ENCODE results near the gene C17orf67.

The C17orf67 gene

DNA sequence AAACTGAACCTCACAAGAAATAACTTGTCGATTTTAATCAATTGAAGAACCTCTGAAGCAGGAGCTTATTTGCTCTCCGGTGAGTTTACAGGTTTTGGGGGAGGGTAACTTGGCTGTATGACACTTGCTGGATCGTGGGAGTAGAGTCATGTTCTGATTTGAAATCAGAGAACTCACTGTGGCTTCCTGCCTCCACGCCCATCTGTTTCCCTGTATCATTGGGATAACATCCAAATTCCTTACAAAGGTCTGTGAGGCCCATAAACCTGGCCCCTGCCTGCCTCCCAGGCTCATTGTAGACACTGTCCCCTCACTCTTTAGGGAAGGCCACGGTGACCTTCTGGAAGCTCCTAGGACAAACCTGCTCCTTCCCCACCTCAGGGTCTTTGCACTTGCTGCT is 48.3 kb downstream of the C17orf67 start:
- peaks cover 12% of the 10 kb centered on the region for H3K4me1 Mint-ChIP-seq
- no peak overlapping the region for H3K27ac Mint-ChIP-seq
- H3K9me3 Mint-ChIP-seq, result no peaks in the 10 kb centered on the region
- H3K36me3 Mint-ChIP-seq (ENCODE audit: low read depth), result no peaks in the 10 kb centered on the region
- no peak overlapping the region for H3K4me3 Mint-ChIP-seq
- no peak for DNase-seq
- TF ChIP-seq, protein P1, sequence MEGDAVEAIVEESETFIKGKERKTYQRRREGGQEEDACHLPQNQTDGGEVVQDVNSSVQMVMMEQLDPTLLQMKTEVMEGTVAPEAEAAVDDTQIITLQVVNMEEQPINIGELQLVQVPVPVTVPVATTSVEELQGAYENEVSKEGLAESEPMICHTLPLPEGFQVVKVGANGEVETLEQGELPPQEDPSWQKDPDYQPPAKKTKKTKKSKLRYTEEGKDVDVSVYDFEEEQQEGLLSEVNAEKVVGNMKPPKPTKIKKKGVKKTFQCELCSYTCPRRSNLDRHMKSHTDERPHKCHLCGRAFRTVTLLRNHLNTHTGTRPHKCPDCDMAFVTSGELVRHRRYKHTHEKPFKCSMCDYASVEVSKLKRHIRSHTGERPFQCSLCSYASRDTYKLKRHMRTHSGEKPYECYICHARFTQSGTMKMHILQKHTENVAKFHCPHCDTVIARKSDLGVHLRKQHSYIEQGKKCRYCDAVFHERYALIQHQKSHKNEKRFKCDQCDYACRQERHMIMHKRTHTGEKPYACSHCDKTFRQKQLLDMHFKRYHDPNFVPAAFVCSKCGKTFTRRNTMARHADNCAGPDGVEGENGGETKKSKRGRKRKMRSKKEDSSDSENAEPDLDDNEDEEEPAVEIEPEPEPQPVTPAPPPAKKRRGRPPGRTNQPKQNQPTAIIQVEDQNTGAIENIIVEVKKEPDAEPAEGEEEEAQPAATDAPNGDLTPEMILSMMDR (IDR thresholded peaks at IDR 0.05), result no peak
- H3K27me3 Mint-ChIP-seq (ENCODE audit: low read depth, poor library complexity), result peaks cover 49% of the 10 kb centered on the region

DNA sequence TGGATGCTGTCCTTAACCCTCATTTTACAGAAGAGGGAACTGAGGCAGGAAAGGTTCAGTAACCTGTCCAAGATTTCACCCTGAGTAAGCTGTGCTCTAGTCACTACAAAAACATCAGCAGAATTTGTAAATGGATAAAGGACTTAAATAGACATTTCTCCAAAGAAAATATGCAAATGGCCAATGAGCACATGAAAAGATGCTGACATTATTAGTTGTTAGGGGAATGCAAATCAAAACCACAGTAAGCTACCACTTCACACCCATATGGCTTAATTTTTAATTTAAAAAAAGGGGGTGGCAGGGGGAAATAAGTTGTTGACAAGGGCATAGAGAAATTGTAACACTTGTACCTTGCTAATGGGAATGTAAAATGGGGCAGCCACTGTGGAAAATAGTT is 51.4 kb downstream of the C17orf67 start:
- Mint-ChIP-seq H3K4me3 (no peak overlapping the region), H3K36me3 (ENCODE audit: low read depth) (no peaks in the 10 kb centered on the region), H3K4me1 (peaks cover 34% of the 10 kb centered on the region), H3K27ac (no peak overlapping the region), H3K27me3 (ENCODE audit: low read depth, poor library complexity) (peaks cover 62% of the 10 kb centered on the region), H3K9me3 (no peaks in the 10 kb centered on the region)
- TF ChIP-seq, protein P1 (IDR thresholded peaks at IDR 0.05), result no peak
- no peak for DNase-seq

DNA sequence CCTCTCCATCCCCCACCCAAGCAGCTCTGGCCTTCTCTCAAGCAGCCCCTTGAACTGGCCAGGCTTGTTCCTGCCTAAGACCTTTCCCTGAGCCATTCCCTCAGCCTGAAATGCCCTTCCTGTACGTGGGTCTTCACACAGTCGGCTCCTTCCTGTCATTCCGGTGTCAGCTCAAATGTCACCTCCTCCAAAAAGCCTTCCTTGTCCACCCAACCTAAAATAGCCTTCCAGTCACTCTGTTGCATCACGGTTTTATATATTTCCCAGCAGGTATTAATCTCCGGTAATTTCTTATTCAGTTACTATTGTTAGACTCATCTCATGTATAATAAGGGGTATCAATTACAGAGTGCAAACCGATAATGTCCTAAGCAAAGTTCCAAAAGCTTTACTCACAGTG is 51.8 kb downstream of the C17orf67 start:
- no peak for DNase-seq
- H3K9me3 Mint-ChIP-seq, result no peaks in the 10 kb centered on the region
- peaks cover 38% of the 10 kb centered on the region for H3K4me1 Mint-ChIP-seq
- no peak overlapping the region for H3K4me3 Mint-ChIP-seq
- H3K36me3 Mint-ChIP-seq (ENCODE audit: low read depth), result no peaks in the 10 kb centered on the region
- no peak overlapping the region for H3K27ac Mint-ChIP-seq
- peaks cover 64% of the 10 kb centered on the region for H3K27me3 Mint-ChIP-seq (ENCODE audit: low read depth, poor library complexity)
- TF ChIP-seq, protein P1 (IDR thresholded peaks at IDR 0.05), result no peak

DNA sequence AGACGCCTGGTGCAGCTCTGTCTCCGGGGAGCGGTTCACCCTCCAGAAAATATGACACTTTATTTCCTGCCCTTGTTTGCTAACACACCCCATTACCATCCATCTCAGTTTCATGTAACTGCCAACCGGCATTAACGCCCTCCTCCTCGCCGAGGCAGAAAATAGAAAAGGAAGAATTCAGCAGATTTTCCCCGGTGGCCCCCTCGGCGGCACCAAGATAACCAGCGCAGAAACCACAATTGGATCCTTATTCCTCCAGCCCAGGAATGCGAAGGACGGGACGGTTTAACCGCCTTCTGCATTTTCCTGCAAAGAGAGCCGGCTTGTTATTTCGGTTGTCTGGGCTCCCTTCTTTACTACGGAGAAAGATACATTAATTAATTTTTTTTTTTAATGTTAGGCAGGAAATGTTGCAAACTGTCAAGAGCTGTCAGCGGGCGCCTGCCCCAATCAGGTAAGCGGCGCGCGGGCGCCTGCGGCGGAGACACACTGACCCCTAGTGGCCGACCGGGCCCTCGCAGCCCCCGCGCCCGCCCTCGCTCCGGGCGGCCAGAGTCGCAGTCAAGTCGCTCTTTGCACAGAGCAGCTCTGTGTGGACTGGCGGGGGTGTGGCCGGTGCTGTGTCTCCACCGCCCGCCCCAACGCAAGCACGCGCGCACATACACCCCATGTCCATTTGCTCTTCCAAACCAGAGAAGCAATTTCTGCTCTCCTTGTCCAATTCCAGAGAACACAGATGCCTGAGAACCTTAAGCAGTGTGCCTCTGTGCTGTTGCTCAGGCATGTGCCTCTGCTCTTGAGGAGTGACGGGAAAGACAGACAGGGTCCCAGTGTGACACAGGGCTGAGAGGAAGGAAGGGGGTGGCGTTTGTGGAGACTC is 53.6 kb downstream of the C17orf67 start:
- H3K27me3 Mint-ChIP-seq (ENCODE audit: low read depth, poor library complexity), result peaks cover 58% of the 10 kb centered on the region
- TF ChIP-seq, protein P1 (IDR thresholded peaks at IDR 0.05), result peak; percentile 99
- H3K27ac Mint-ChIP-seq, result no peak overlapping the region
- no peaks in the 10 kb centered on the region for H3K36me3 Mint-ChIP-seq (ENCODE audit: low read depth)
- peaks cover 39% of the 10 kb centered on the region for H3K4me1 Mint-ChIP-seq
- DNase-seq, result peak; percentile 88
- H3K4me3 Mint-ChIP-seq, result peak overlapping the region; percentile 79
- H3K9me3 Mint-ChIP-seq, result no peaks in the 10 kb centered on the region

DNA sequence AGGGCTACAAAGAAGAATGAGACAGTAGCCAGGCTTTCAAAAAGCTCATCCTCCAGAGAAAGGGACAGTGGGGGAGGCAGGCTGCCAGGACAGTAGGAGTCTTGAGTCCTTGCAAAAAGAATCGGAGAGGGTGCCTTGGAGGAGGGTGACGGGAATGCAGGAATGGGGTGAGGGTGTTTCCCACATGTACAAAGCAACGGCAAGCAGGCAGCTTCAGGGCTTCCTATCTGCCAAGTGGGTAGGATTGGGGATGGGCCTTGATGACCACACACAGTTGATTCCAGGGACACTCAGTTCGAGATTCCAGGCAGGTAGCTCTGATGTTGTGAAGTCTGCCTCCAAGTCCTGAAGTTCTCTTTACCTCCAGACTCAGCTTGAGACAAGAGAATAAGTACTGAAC is 54.4 kb downstream of the C17orf67 start:
- Mint-ChIP-seq H3K27ac (no peak overlapping the region), H3K4me3 (peak overlapping the region; percentile 79), H3K9me3 (no peaks in the 10 kb centered on the region), H3K27me3 (ENCODE audit: low read depth, poor library complexity) (peaks cover 55% of the 10 kb centered on the region), H3K36me3 (ENCODE audit: low read depth) (no peaks in the 10 kb centered on the region), H3K4me1 (peaks cover 36% of the 10 kb centered on the region)
- no peak for DNase-seq
- TF ChIP-seq, protein P1 (IDR thresholded peaks at IDR 0.05), result no peak

DNA sequence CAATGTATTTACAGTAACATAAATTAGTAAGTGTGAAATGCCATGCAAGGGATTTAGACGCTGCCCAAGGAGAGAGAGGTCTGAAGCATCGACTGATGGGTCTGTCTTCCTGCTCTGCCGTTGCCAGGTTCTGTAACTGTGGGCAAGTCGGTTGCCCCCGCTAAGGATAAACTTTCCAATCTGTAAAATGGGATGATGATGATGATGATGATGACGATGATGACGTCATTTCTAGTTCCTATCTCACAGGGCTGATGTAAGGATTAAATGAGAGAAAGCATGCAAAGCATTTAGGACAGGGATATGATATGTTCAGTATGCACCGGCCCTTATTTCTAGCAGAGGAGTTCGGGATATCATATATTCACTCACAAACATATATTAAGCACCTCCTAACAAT is 54.8 kb downstream of the C17orf67 start:
- TF ChIP-seq, protein P1 (IDR thresholded peaks at IDR 0.05), result no peak
- Mint-ChIP-seq H3K4me1 (peaks cover 36% of the 10 kb centered on the region), H3K27ac (no peak overlapping the region), H3K27me3 (ENCODE audit: low read depth, poor library complexity) (peaks cover 53% of the 10 kb centered on the region), H3K36me3 (ENCODE audit: low read depth) (no peaks in the 10 kb centered on the region), H3K4me3 (peak overlapping the region; percentile 79), H3K9me3 (no peaks in the 10 kb centered on the region)
- no peak for DNase-seq
